Hematopoietic multipotent progenitor cell treated with erythropoietin and hydrocortisone succinate and interleukin-3 and kit ligand, for 4 days (in vitro differentiated cells): ENCODE results near the gene C1orf159.
"Not testable (repeated sequence)": the region's sequence is repeated elsewhere in the genome, so short reads cannot be mapped to it uniquely, and the experiment has no call there.

ENCODE experiments used
- DNase-seq: peaks from one replicate; pipeline ENCODE4 v3.0.0-alpha.2; 2015

Gene C1orf159

DNA sequence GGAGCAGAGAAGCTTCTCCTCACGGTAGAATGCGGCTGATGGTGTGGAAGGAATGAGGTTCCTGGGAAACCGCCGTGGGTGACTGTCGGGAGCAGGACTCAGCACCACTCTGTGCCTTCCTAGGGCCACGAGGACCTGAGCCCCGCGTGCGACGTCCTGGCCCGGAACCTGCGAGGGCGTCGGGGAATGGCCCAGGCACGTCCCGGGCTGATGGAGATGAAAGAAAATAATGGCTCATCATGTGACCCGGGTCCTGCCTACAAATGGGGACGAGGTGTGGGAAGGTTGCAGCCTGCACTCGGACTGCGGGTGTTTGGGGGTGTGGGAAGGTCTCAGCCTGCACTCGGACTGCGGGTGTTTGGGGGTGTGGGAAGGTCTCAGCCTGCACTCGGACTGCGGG is 32.7 kb upstream of the C1orf159 start:
- no peak for DNase-seq

GRCh38 chr1:1148061-1148460 is 32.2 kb upstream of the C1orf159 start:
- no peak for DNase-seq

GRCh38 chr1:1146596-1146995 is 30.7 kb upstream of the C1orf159 start:
- no peak for DNase-seq

DNA sequence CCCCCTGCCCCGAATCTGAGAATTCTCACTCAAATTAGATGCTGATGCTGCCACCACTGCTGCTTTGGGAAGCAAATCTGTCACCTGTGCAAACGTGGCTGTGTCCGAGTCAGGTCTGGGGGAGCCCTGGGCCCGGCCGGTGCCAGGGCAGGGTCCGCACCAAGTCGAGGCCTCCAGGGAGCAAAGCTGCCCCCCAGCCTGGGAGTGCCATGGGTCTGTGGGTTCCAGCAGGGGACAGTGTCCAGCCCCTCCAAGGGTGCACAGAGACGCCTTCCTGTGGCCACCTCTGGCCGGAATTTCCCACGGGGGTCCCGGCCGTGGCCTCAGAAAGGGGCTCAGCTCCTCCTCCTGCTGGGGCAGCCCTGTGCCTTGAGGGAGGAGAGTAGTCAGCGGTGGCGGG is 30.1 kb upstream of the C1orf159 start:
- DNase-seq, result no peak

- no peak for DNase-seq
These were observed 29.6 kb upstream of the C1orf159 start for GRCh38 chr1:1145547-1145914.

GRCh38 chr1:1144843-1145546 is 29.1 kb upstream of the C1orf159 start:
- DNase-seq, result no peak

DNA sequence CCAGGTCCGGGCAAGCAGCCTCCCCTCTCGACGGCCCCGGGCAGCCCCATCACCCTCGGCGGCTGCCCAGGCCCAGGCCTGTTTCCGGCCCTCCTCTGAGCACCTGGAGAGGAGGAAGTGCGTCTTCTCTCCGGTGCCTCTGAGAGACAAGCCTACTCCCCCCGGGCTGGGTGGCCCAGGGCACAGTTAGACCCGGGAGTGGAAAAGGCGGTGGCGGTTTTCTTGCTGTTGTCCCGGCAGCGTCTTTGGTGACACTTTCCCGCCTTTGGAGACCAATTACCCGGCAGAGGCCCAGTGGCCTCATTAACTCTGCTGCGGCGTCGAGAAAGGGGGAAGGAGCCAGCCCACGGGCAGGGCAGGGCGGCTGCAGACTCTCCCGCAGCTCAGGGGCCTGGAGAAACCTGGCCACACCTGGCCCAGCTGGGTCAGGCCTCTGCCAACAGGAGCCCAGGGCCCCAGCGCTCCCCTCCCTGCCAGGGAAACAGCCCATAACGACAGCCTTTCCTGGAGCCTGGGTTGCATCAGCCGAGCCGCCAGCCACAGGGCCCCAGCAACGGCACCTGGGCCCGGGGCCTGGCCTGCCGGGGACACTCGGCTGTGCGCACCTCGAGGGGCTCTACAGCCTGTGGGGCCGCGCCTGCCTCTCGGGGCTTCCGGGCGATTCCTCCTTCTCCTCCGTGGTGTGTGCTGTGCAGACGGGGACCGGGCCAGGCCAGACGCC is 28.4 kb upstream of the C1orf159 start:
- peak; percentile 68 for DNase-seq

GRCh38 chr1:1143636-1144035 is 27.7 kb upstream of the C1orf159 start:
- DNase-seq, result no peak

- no peak for DNase-seq
These were observed 27.0 kb upstream of the C1orf159 start for GRCh38 chr1:1142844-1143243.

DNA sequence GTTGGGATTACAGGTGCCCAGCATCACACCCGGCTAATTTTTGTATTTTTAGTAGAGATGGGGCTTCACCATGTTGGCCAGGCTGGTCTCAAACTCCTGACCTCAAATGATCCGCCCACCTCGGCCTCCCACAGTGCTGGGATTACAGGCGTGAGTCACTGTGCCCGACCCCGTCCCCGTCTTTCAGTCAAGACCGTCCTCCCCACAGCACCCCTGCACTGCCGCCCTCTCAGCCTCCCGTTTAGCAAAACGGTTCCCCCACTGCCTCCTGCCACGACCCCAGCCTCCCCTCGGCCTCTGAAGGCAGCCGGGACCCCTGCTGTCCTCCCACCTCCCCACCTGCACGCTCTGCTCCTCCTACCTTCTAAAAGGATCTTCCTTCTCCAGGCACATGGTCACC is 26.5 kb upstream of the C1orf159 start:
- DNase-seq, result not testable (repeated sequence)

DNA sequence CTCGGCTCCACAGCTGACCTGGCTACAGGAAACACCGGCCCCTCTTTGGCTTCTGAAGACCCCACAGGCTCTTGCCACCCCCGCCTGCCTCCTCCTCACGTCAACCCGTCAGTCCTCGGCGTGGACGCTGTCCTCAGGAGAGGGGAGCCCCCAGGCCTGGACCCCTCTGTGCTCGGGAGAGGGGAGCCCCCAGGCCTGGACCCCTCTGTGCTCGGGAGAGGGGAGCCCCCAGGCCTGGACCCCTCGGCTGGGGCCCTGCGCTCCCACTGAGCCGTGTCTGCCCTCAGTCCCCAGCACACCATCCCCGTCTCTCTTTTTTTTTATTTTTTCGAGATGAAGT is 26.0 kb upstream of the C1orf159 start:
- DNase-seq, result no peak

DNA sequence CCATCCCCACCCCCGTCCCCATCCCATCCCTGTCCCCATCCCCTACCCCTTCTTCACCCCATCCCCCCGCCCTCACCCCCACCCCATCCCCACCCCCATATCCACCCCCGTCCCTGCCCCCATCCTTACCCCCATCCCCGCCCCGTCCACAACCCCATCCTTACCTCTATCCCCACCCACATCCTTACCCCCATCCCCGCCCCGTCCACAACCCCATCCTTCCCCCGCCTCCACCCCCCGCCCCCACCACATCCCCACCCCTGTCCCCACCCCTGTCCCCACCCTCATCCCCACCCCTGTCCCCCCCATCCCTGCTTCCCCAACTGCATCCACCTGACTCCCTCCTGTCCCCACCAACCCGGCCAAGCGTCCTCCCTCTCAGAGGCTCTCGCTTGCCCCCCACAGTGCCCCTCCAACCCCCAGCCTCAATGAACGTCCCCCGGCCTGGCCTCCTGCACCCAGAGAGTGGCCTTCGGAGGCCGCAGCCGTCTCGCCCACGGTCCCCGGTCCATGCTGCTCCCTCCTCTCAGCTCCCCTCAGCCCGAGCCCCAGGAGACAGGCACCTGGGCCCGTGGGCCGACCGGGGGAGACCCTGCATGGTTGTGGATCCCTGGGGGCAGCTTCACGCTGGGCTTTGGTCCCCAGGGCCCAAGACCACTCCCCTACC is 25.5 kb upstream of the C1orf159 start:
- DNase-seq, result no peak

- DNase-seq, result no peak
These were observed 24.8 kb upstream of the C1orf159 start for GRCh38 chr1:1140673-1141072.

DNA sequence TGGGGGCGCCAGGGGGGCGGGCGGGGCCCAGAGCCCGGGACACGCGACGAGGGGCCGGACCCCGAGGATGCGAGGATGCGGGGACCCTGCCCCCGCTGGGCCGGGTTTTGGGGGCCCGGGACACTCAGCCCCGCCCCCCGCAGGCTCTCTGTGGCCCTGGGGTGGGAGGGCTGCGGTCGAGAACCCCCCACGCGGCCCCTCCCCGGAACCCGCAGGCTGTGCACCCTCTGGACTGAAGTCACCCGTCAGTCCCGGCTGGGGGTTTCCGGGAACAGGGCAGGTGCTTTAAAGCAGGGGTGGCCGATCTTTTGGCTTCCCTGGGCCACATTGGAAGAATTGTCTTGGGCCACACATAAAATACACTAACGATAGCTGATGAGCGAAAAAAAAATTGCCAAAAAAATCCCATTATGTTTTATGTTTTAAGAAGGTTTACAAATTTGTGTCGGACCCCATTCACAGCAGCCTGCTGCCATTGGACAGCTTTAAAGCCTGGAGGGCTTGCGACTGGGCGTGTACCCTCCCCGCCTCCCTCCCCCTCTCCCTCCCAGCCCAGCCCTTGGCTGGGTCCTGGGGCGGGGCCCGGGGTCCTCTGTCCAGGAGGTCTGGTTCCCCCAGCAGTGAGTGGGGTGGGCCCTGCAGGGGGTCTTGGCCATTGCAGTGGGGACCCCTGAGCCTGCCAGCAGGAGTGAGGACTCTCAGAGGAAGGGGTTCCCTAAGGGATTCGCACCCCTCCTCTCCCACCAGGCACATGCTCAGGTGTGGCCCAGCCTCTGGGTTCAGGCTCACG is 21.6 kb upstream of the C1orf159 start:
- DNase-seq, result peak; percentile 60

DNA sequence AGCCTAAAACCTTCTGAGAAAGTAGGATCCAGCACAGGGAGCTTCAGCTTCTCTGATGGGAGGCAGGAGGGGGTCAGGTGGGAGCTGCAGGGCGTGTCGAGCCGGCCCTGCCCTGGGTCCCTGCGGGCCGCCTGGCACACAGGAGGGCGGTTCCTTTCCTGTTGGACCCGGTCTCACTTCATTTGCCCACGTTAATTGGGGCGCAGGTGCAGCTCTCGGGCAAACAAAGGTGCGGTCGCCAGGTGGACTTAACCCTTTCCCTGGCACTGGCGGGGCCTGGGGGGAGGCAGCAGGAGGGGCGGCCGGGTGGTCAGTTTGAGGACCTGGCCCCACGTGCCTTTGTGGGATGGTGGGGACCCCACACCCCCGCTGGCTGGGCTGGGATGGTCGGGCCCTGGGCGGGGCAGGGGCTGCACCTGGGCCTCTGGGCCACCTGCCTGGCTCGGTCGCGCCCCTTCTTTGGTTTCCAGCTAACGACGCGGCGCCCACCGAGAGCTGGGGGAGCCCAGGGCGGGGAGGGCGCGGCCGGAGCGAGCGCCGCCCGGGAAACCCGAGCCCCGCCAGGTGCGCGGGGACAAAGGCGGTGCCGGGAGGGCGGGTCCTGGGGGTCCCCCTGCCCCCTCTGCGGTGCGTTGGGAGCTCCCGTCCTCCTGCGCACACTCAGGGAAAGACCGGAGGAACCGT is 20.8 kb upstream of the C1orf159 start:
- DNase-seq, result no peak

- no peak for DNase-seq
These were observed 19.6 kb upstream of the C1orf159 start for GRCh38 chr1:1135339-1136136.

- DNase-seq, result no peak
These were observed 18.5 kb upstream of the C1orf159 start for GRCh38 chr1:1134300-1134970.

GRCh38 chr1:1132956-1133750 is 17.3 kb upstream of the C1orf159 start:
- no peak for DNase-seq

GRCh38 chr1:1132042-1132950 is 16.4 kb upstream of the C1orf159 start:
- DNase-seq, result no peak
